SK-N-SH (cell line): ENCODE data around the gene ATP6V0C. TPM values are rescaled to one million over a fixed set of nuclear protein-coding genes. Genes with fewer than 3 reads are reported as not detected.

Experiments
- CTCF ChIA-PET: fragments of 300-600, 350-600 bp; formaldehyde crosslinking; extraction: SDS; loops from one replicate; lab custom pipeline; 2021; lab: Yijun Ruan, JAX
- POLR2A ChIA-PET: fragments of 350-600 bp; sonication (Branson Sonifier 250); formaldehyde crosslinking; extraction: SDS; loops from one replicate; lab custom pipeline; 2020; ENCODE audit warnings: antibody characterized with exemption, inconsistent platforms; lab: Yijun Ruan, JAX
- DNase-seq: peaks from one replicate; pipeline ENCODE4 v3.0.0; 2012
- H2AFZ ChIP-seq: fragments of 200-600 bp; sonication (generic); 2 replicates; pipeline ENCODE4 v1.8.1; 2016; ENCODE audit warnings: antibody characterized with exemption, mild to moderate bottlenecking, low read depth
- H3F3A ChIP-seq: fragments of 200-600 bp; sonication (generic); replicated peaks from 2 replicates; pipeline ENCODE3; 2016; ENCODE audit warnings: antibody characterized with exemption, mild to moderate bottlenecking; ENCODE audit not compliant: insufficient read depth
- H3K27ac ChIP-seq, 2 experiments: fragments of 200-500 bp in 1 of 2; fragments of 200-600 bp in 1 of 2; sonication (Bioruptor generic) in 1 of 2; sonication (generic), shearing (Covaris generic) in 1 of 2; 2 replicates each; pipeline versions ENCODE4 v1.5.1 to v1.6.1; 2014 to 2016; ENCODE audit warnings: low read depth in 2 of 2, inconsistent platforms in 1 of 2, low read length in 1 of 2, mild to moderate bottlenecking in 1 of 2, mixed read lengths in 1 of 2
- H3K27me3 ChIP-seq: fragments of 200-600 bp; sonication (generic), shearing (Covaris generic); 2 replicates; pipeline ENCODE4 v1.6.1; 2016; ENCODE audit warnings: mixed run types; ENCODE audit not compliant: insufficient read depth
- H3K36me3 ChIP-seq, 2 experiments: fragments of 200-500 bp in 1 of 2; fragments of 200-600 bp in 1 of 2; sonication (Bioruptor generic) in 1 of 2; sonication (generic) in 1 of 2; replicated peaks in 1 of 2; 2 replicates each; pipeline versions ENCODE3 to v1.5.1; 2014 to 2016; ENCODE audit warnings: low read length in 1 of 2, mild to moderate bottlenecking in 1 of 2; ENCODE audit not compliant: insufficient read depth in 2 of 2, control insufficient read depth in 1 of 2
- H3K4me1 ChIP-seq, 2 experiments: fragments of 200-500 bp in 1 of 2; fragments of 200-600 bp in 1 of 2; sonication (Bioruptor generic) in 1 of 2; sonication (generic), shearing (Covaris generic) in 1 of 2; 2 replicates each; pipeline versions ENCODE4 v1.5.1 to v1.6.1; 2014 to 2016; ENCODE audit warnings: low read depth in 1 of 2, low read length in 1 of 2, mixed run types in 1 of 2; ENCODE audit not compliant: insufficient read depth in 2 of 2, control insufficient read depth in 1 of 2
- H3K4me2 ChIP-seq: fragments of 200-600 bp; sonication (generic), shearing (Covaris generic); 2 replicates; pipeline ENCODE4 v1.6.1; 2017; ENCODE audit warnings: mixed run types
- H3K4me3 ChIP-seq, 2 experiments: fragments of 200-500 bp in 1 of 2; fragments of 200-600 bp in 1 of 2; sonication (Bioruptor generic) in 1 of 2; sonication (generic), shearing (Covaris generic) in 1 of 2; 2 replicates each; pipeline versions ENCODE4 v1.5.1 to v1.8.1; 2014 to 2016; ENCODE audit warnings: low read depth in 2 of 2, inconsistent platforms in 1 of 2, low read length in 1 of 2, mild to moderate bottlenecking in 1 of 2, mixed read lengths in 1 of 2, moderate library complexity in 1 of 2
- H3K79me2 ChIP-seq: fragments of 200-600 bp; sonication (generic); 2 replicates; pipeline ENCODE4 v1.8.1; 2017; ENCODE audit warnings: mild to moderate bottlenecking; ENCODE audit not compliant: insufficient read depth
- H3K9ac ChIP-seq: fragments of 200-600 bp; sonication (generic); 2 replicates; pipeline ENCODE4 v1.6.1; 2017; ENCODE audit warnings: mixed run types
- H3K9me2 ChIP-seq: fragments of 200-600 bp; sonication (generic); 2 replicates; pipeline ENCODE4 v1.6.1; 2017; ENCODE audit warnings: mixed run types
- H3K9me3 ChIP-seq: fragments of 200-600 bp; sonication (generic); 2 replicates; pipeline ENCODE4 v1.6.1; 2017; ENCODE audit warnings: mixed run types, mild to moderate bottlenecking, moderate library complexity
- H4K20me1 ChIP-seq: fragments of 200-600 bp; sonication (generic); 2 replicates; pipeline ENCODE4 v1.6.1; 2017; ENCODE audit warnings: mild to moderate bottlenecking, mixed run types; ENCODE audit not compliant: insufficient read depth
- CHD2 ChIP-seq: fragments of 150-350 bp; IDR thresholded peaks from 2 replicates; pipeline ENCODE4 v1.6.1; 2018; ENCODE audit warnings: low read length; ENCODE audit not compliant: partially characterized antibody
- ELF1 ChIP-seq: IDR thresholded peaks from 2 replicates; pipeline ENCODE4 v1.4.0; 2012
- EZH2phosphoT487 ChIP-seq: fragments of 200-600 bp; sonication (generic); IDR thresholded peaks from 2 replicates; pipeline ENCODE4 v1.6.1; 2017; ENCODE audit warnings: low read depth, mixed run types, mild to moderate bottlenecking, antibody characterized with exemption, moderate library complexity, borderline replicate concordance
- FOSL2 ChIP-seq: IDR thresholded peaks from 2 replicates; pipeline ENCODE4 v1.4.0; 2012; ENCODE audit warnings: low read depth, mild to moderate bottlenecking, moderate library complexity, borderline replicate concordance
- FOXJ3 ChIP-seq: sonication (generic); formaldehyde crosslinking; IDR thresholded peaks from 2 replicates; pipeline ENCODE4 v1.5.1; 2020; ENCODE audit warnings: mild to moderate bottlenecking, missing genetic modification reagents
- FOXM1 ChIP-seq: IDR thresholded peaks from 2 replicates; pipeline ENCODE4 v1.4.0; 2012; ENCODE audit warnings: low read depth, mild to moderate bottlenecking
- MEF2A ChIP-seq: IDR thresholded peaks from 2 replicates; pipeline ENCODE4 v1.4.0; 2012; ENCODE audit warnings: low read depth, borderline replicate concordance
- NFIC ChIP-seq: IDR thresholded peaks from 2 replicates; pipeline ENCODE4 v1.4.0; 2012; ENCODE audit warnings: borderline replicate concordance
- NRF1 ChIP-seq: IDR thresholded peaks from 2 replicates; pipeline ENCODE4 v1.6.1; 2012; ENCODE audit warnings: low read depth, mild to moderate bottlenecking, low read length
- POLR2AphosphoS5 ChIP-seq: IDR thresholded peaks from 2 replicates; pipeline ENCODE4 v1.6.1; 2012; ENCODE audit warnings: low read depth, low read length
- RCOR1 ChIP-seq: fragments of 150-350 bp; IDR thresholded peaks from 2 replicates; pipeline ENCODE4 v1.6.1; 2017; ENCODE audit warnings: antibody characterized with exemption, low read length
- RFX5 ChIP-seq: IDR thresholded peaks from 2 replicates; pipeline ENCODE4 v1.6.1; 2012; ENCODE audit warnings: mild to moderate bottlenecking, improper control_type of control experiment, low read length
- TAF1 ChIP-seq: IDR thresholded peaks from 2 replicates; pipeline ENCODE4 v1.6.1; 2012; ENCODE audit warnings: low read depth, mild to moderate bottlenecking, low read length, moderate library complexity, borderline replicate concordance
- TEAD4 ChIP-seq: IDR thresholded peaks from 2 replicates; pipeline ENCODE4 v1.4.0; 2012; ENCODE audit warnings: mild to moderate bottlenecking, borderline replicate concordance; ENCODE audit not compliant: insufficient read depth
- YY1 ChIP-seq: IDR thresholded peaks from 2 replicates; pipeline ENCODE4 v1.4.0; 2012; ENCODE audit warnings: low read depth, mild to moderate bottlenecking
- WGBS: methylation state at CpG from one replicate; pipeline ENCODE4 v1.1.6; 2017; ENCODE audit warnings: low lambda C conversion rate; 5-methylcytosine and 5-hydroxymethylcytosine counted together
- polyA plus RNA-seq, 3 experiments: library from polyadenylated mRNA; depleted of rRNA; stranded (reverse); fragments of >200 nt; gene quantifications; 2 replicates each; pipeline ENCODE4 v1.2.3, GENCODE V29; 2012
- TF ChIP-seq, protein P1 (sequence below): IDR thresholded peaks from 2 replicates; pipeline ENCODE4 v1.4.0; 2012; ENCODE audit warnings: low read depth, borderline replicate concordance
- TF ChIP-seq, protein P2 (sequence below): fragments of 150-350 bp; IDR thresholded peaks from 2 replicates; pipeline ENCODE4 v1.6.1; 2016; ENCODE audit warnings: mild to moderate bottlenecking, low read depth, low read length
- TF ChIP-seq, protein P3 (sequence below): IDR thresholded peaks from 2 replicates; pipeline ENCODE4 v1.4.0; 2012; ENCODE audit warnings: low read depth
- TF ChIP-seq, protein P4 (sequence below): fragments of 200-600 bp; sonication (generic); IDR thresholded peaks from 2 replicates; pipeline ENCODE4 v1.6.1; 2017; ENCODE audit warnings: antibody characterized with exemption, mild to moderate bottlenecking, moderate library complexity

Gene ATP6V0C
- polyA plus RNA-seq, 1 of the 3 experiments (the other 2 are of a cell fraction), result 80.1 TPM

DNA sequence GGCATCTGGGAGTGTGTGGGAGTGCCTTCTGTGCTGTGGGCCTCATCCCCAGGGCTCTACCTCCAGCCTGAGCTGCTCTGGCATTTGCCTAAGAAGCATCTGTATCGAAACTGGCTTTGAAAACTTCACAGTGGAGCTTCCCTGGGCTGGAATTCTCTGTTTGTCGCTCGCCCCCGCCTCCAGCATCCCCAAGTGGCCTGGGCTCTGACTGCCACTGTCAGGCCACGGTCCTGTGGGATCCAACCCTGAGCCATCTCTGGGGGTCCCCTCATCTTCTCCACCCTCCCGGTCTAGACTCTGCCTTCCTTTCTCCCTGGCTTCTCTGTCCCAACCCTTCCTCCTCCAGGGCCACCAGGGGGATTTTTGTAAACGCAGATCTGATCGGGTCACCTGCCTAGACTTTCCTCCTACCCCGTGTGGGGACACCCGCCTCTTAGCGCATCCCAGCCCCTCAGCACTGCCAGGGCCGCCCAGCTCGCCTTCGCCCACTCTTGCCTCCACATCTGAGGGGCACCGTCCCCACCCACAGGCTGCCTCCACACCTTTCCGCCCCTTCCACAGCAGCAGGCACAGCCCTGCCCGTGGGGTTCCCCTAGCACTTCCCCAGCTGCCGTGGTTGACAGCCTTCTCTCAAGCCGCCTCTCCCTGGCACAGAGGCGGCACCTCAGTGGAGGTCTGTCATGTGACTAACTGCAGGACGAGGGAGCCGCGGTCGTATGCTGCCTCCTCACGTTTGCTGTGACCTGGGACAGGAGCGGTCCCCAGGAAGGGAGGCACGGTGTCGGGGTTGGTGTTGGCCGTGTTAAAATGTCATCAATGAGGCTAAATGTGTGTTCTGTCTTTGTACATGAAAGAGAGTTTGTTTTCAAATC lies 26.9 kb upstream of the ATP6V0C start:
- Histone ChIP-seq H3K27me3 (no peaks in the 10 kb centered on the region), H4K20me1 (no peaks in the 10 kb centered on the region), H3K9ac (no peak overlapping the region), H3K4me3 (no peak overlapping the region), H3K9me2 (no peaks in the 10 kb centered on the region), H2AFZ (no peak overlapping the region), H3K4me2 (no peak overlapping the region), H3K27ac (no peak overlapping the region), H3K9me3 (no peaks in the 10 kb centered on the region), H3K36me3 (no peaks in the 10 kb centered on the region), H3K4me1 (peaks cover 3 to 41% of the 10 kb centered on the region in 2 experiments; a peak in 3 of 4 replicates), H3K79me2 (no peaks in the 10 kb centered on the region), H3F3A (no peaks in the 10 kb centered on the region)
- CTCF ChIA-PET, result interaction anchor here (1.2 to 12.7 kb wide), 4 partner anchors 12 to 23 kb away, joined by 3 to 95 read pairs (median 6); partner anchors contain the start of gene TBC1D24
- POLR2A ChIA-PET, result interaction anchor here (1.2 kb wide), 1 partner anchor 16 kb away, joined by 3 read pairs; no protein-coding TSS in a partner anchor
- no peak for DNase-seq
- TF ChIP-seq, protein P1, sequence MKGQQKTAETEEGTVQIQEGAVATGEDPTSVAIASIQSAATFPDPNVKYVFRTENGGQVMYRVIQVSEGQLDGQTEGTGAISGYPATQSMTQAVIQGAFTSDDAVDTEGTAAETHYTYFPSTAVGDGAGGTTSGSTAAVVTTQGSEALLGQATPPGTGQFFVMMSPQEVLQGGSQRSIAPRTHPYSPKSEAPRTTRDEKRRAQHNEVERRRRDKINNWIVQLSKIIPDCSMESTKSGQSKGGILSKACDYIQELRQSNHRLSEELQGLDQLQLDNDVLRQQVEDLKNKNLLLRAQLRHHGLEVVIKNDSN, result no peak
- TF ChIP-seq, protein P2, sequence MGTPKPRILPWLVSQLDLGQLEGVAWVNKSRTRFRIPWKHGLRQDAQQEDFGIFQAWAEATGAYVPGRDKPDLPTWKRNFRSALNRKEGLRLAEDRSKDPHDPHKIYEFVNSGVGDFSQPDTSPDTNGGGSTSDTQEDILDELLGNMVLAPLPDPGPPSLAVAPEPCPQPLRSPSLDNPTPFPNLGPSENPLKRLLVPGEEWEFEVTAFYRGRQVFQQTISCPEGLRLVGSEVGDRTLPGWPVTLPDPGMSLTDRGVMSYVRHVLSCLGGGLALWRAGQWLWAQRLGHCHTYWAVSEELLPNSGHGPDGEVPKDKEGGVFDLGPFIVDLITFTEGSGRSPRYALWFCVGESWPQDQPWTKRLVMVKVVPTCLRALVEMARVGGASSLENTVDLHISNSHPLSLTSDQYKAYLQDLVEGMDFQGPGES, result no peak
- TF ChIP-seq RCOR1, result no peak
- TF ChIP-seq RFX5, result no peak
- no peak for TF ChIP-seq FOSL2
- TF ChIP-seq TEAD4, result no peak
- TF ChIP-seq, protein P3, sequence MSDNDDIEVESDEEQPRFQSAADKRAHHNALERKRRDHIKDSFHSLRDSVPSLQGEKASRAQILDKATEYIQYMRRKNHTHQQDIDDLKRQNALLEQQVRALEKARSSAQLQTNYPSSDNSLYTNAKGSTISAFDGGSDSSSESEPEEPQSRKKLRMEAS, result no peak
- WGBS, result 89% methylated on average over 28 of the region's 29 CpGs

DNA sequence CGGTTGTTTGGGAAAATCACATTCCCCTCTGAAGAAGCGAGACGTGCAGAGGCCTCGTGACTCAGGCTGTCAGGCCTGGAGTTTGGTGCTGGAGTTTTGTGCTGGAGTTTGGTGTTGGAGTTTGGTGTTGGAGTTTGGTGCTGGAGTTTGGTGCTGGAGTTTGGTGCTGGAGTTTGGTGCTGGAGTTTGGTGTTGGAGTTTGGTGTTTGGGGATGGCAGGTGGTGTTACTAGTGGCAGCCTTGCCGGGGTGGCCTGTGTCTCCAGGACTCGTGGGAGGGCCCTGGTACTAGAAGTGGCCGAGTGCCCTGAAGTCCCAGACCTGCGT lies 26.3 kb upstream of the ATP6V0C start:
- 85% methylated on average over 8 of the region's 8 CpGs for WGBS
- no peaks in the 10 kb centered on the region for H3K9me2 ChIP-seq
- POLR2A ChIA-PET, result interaction anchor here (1.2 kb wide), 1 partner anchor 17 kb away, joined by 3 read pairs; no protein-coding TSS in a partner anchor
- no peak overlapping the region for H3K4me3 ChIP-seq
- no peaks in the 10 kb centered on the region for H3F3A ChIP-seq
- no peak for DNase-seq
- no peaks in the 10 kb centered on the region for H3K9me3 ChIP-seq
- H4K20me1 ChIP-seq, result no peaks in the 10 kb centered on the region
- no peak overlapping the region for H2AFZ ChIP-seq
- no peaks in the 10 kb centered on the region for H3K27me3 ChIP-seq
- no peaks in the 10 kb centered on the region for H3K36me3 ChIP-seq
- no peak overlapping the region; a peak in 1 of 4 replicates for H3K27ac ChIP-seq
- no peak overlapping the region for H3K9ac ChIP-seq
- H3K4me1 ChIP-seq, result peaks cover under 1 to 35% of the 10 kb centered on the region in 2 experiments; a peak in 3 of 4 replicates
- CTCF ChIA-PET, result interaction anchor here (1.1 to 12.7 kb wide), 3 partner anchors 13 to 22 kb away, joined by 3 to 95 read pairs (median 5); no protein-coding TSS in a partner anchor
- no peak overlapping the region for H3K4me2 ChIP-seq
- no peaks in the 10 kb centered on the region for H3K79me2 ChIP-seq
- no peak for TF ChIP-seq YY1
- TF ChIP-seq NRF1, result no peak
- TF ChIP-seq NFIC, result no peak
- no peak for TF ChIP-seq FOSL2
- TF ChIP-seq CHD2, result no peak
- no peak for TF ChIP-seq FOXM1
- TF ChIP-seq POLR2AphosphoS5, result no peak
- TF ChIP-seq, protein P2, result no peak
- TF ChIP-seq TAF1, result no peak
- TF ChIP-seq FOXJ3 (CRISPR knock-in tag), result no peak
- TF ChIP-seq, protein P1, result no peak
- no peak for TF ChIP-seq EZH2phosphoT487
- TF ChIP-seq RFX5, result no peak
- no peak for TF ChIP-seq ELF1
- no peak for TF ChIP-seq MEF2A
- TF ChIP-seq, protein P4, sequence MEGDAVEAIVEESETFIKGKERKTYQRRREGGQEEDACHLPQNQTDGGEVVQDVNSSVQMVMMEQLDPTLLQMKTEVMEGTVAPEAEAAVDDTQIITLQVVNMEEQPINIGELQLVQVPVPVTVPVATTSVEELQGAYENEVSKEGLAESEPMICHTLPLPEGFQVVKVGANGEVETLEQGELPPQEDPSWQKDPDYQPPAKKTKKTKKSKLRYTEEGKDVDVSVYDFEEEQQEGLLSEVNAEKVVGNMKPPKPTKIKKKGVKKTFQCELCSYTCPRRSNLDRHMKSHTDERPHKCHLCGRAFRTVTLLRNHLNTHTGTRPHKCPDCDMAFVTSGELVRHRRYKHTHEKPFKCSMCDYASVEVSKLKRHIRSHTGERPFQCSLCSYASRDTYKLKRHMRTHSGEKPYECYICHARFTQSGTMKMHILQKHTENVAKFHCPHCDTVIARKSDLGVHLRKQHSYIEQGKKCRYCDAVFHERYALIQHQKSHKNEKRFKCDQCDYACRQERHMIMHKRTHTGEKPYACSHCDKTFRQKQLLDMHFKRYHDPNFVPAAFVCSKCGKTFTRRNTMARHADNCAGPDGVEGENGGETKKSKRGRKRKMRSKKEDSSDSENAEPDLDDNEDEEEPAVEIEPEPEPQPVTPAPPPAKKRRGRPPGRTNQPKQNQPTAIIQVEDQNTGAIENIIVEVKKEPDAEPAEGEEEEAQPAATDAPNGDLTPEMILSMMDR, result no peak
